Measurements from ENCODE around the gene EPHA7.

DNA sequence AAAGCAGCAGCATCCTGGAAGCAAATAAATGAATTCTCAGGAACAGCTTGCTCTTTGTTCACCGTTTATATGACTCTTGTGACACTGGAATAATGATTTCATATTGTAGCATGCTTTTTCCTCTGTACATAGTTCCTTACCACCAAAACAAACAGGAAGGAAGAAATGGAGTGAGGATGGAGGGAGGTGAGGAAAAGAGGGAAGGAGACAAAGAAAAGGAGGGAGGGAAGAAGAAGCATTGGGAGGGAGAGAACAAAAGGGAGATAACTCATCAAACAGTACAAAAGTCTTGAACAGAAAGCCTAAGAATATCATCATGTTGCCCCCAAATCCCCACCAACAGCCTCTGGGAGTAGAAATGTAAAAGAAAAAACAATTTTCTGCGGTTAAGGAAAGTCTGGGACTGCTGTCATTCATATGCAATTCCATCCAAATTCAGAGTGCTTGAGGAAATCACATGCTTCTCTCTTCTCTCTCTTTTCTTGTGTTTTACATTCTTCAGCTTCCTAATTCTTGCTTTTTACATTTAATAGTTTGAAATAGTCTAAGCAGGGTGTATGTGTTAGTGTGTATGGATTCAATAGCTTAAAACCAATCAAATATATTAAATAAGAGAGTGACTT is 81.5 kb downstream of the EPHA7 start:
- TF ChIP-seq, protein P1, sequence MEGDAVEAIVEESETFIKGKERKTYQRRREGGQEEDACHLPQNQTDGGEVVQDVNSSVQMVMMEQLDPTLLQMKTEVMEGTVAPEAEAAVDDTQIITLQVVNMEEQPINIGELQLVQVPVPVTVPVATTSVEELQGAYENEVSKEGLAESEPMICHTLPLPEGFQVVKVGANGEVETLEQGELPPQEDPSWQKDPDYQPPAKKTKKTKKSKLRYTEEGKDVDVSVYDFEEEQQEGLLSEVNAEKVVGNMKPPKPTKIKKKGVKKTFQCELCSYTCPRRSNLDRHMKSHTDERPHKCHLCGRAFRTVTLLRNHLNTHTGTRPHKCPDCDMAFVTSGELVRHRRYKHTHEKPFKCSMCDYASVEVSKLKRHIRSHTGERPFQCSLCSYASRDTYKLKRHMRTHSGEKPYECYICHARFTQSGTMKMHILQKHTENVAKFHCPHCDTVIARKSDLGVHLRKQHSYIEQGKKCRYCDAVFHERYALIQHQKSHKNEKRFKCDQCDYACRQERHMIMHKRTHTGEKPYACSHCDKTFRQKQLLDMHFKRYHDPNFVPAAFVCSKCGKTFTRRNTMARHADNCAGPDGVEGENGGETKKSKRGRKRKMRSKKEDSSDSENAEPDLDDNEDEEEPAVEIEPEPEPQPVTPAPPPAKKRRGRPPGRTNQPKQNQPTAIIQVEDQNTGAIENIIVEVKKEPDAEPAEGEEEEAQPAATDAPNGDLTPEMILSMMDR (conservative IDR thresholded peaks at IDR 0.05; ENCODE audit: low read length) = no peak
- TF ChIP-seq EZH2phosphoT487 (IDR thresholded peaks at IDR 0.05; ENCODE audit: borderline replicate concordance, low read depth, low read length) = no peak

All from OCI-LY7 (cell line).